WTC11 (cell line): Measurements from ENCODE around the gene ARHGDIG. TPM values are rescaled to one million over a fixed set of nuclear protein-coding genes. Genes with fewer than 3 reads are reported as not detected.
A peak's percentile ranks its signal among the peaks of the same experiment; 100 is the strongest.

Experiments used
- ATAC-seq: fragments of 200-7000 bp; cut with Tn5 transposase; 2 replicates; pipeline ENCODE4 v1.10.0; 2021; ENCODE audit warnings: mild to moderate bottlenecking, moderate library complexity
- CTCF ChIA-PET: fragments of 300-600 bp; sonication (Branson Sonifier 250); formaldehyde crosslinking; loops from one replicate; lab custom pipeline; 2021; ENCODE audit warnings: antibody characterized with exemption; lab: Charles Lee
- POLR2A ChIA-PET: fragments of 350-600 bp; sonication (Branson Sonifier 250); formaldehyde crosslinking; loops from one replicate; lab custom pipeline; 2021; ENCODE audit warnings: antibody characterized with exemption; lab: Charles Lee
- DNase-seq: peaks from one replicate; pipeline ENCODE4 v3.0.0; 2021; ENCODE audit warnings: low spot score
- H3K27ac Mint-ChIP-seq: 2 replicates; pipeline ENCODE4 v1.8.0; 2021; ENCODE audit warnings: mixed read lengths
- H3K27me3 Mint-ChIP-seq: 2 replicates; pipeline ENCODE4 v1.8.0; 2021; ENCODE audit warnings: low read depth, mild to moderate bottlenecking, moderate library complexity, mixed read lengths
- H3K36me3 Mint-ChIP-seq: 2 replicates; pipeline ENCODE4 v1.8.0; 2021; ENCODE audit warnings: mixed read lengths
- H3K4me1 Mint-ChIP-seq: 2 replicates; pipeline ENCODE4 v1.8.0; 2022; ENCODE audit warnings: mixed read lengths
- H3K4me3 Mint-ChIP-seq: 2 replicates; pipeline ENCODE4 v1.8.0; 2021; ENCODE audit warnings: mild to moderate bottlenecking, moderate library complexity, mixed read lengths
- H3K9me3 Mint-ChIP-seq: 2 replicates; pipeline ENCODE4 v1.8.0; 2021; ENCODE audit warnings: mixed read lengths
- CBFB ChIP-seq: sonication (generic); formaldehyde crosslinking; IDR thresholded peaks from 2 replicates; pipeline ENCODE4 v1.8.1; 2022; ENCODE audit warnings: mild to moderate bottlenecking, low read depth, missing genetic modification reagents
- ETV6 ChIP-seq: sonication (generic); formaldehyde crosslinking; IDR thresholded peaks from 2 replicates; pipeline ENCODE4 v1.8.1; 2022; ENCODE audit warnings: mild to moderate bottlenecking, missing genetic modification reagents
- JUN ChIP-seq: sonication (generic); formaldehyde crosslinking; IDR thresholded peaks from 2 replicates; pipeline ENCODE4 v1.8.0; 2023; ENCODE audit warnings: mild to moderate bottlenecking, missing genetic modification reagents
- NFYB ChIP-seq: sonication (generic); formaldehyde crosslinking; conservative IDR thresholded peaks from 2 replicates; pipeline ENCODE4 v1.8.0; 2022; ENCODE audit warnings: low read depth, missing genetic modification reagents
- SP1 ChIP-seq: sonication (generic); formaldehyde crosslinking; conservative IDR thresholded peaks from 2 replicates; pipeline ENCODE4 v1.8.1; 2022; ENCODE audit warnings: missing genetic modification reagents
- TCF7 ChIP-seq: sonication (generic); formaldehyde crosslinking; IDR thresholded peaks from 2 replicates; pipeline ENCODE4 v1.8.0; 2022; ENCODE audit warnings: mild to moderate bottlenecking, low read depth, missing genetic modification reagents, moderate library complexity
- ZNF138 ChIP-seq: sonication (generic); formaldehyde crosslinking; conservative IDR thresholded peaks from 2 replicates; pipeline ENCODE4 v1.8.1; 2022; ENCODE audit warnings: mild to moderate bottlenecking, moderate library complexity, missing genetic modification reagents
- ZNF263 ChIP-seq: sonication (generic); formaldehyde crosslinking; IDR thresholded peaks from 2 replicates; pipeline ENCODE4 v1.8.1; 2022; ENCODE audit warnings: low read depth, mild to moderate bottlenecking, moderate library complexity, missing genetic modification reagents
- ZNF396 ChIP-seq: fragments of 250-450 bp; sonication (Bioruptor Pico); IDR thresholded peaks from 2 replicates; pipeline ENCODE4 v1.8.0; 2021; ENCODE audit warnings: mild to moderate bottlenecking, moderate library complexity, borderline replicate concordance
- ZNF423 ChIP-seq: fragments of 250-450 bp; sonication (Bioruptor Pico); IDR thresholded peaks from 2 replicates; pipeline ENCODE4 v2.1.2; 2022; ENCODE audit warnings: mild to moderate bottlenecking, moderate library complexity
- total RNA-seq: library from RNA; stranded (reverse); gene quantifications from 3 replicates; pipeline ENCODE4 v1.2.3, GENCODE V29; 2021
- TF ChIP-seq, protein P1 (sequence below): sonication (generic); formaldehyde crosslinking; IDR thresholded peaks from 2 replicates; pipeline ENCODE4 v1.8.0; 2022; ENCODE audit warnings: mild to moderate bottlenecking, missing genetic modification reagents
- TF ChIP-seq, protein P2 (sequence below): sonication (generic); formaldehyde crosslinking; IDR thresholded peaks from 2 replicates; pipeline ENCODE4 v1.8.0; 2023; ENCODE audit warnings: missing genetic modification reagents, mild to moderate bottlenecking, borderline replicate concordance
- TF ChIP-seq, protein P3 (sequence below): sonication (generic); formaldehyde crosslinking; IDR thresholded peaks from 2 replicates; pipeline ENCODE4 v1.8.1; 2023; ENCODE audit warnings: mild to moderate bottlenecking, missing genetic modification reagents, moderate library complexity
- TF ChIP-seq, protein P4 (sequence below): fragments of 250-450 bp; sonication (Bioruptor Pico); IDR thresholded peaks from 2 replicates; pipeline ENCODE4 v1.9.0; 2021; ENCODE audit warnings: mild to moderate bottlenecking, borderline replicate concordance
- TF ChIP-seq, protein P5 (sequence below): sonication (generic); formaldehyde crosslinking; IDR thresholded peaks from 2 replicates; pipeline ENCODE4 v1.8.1; 2022; ENCODE audit warnings: mild to moderate bottlenecking, missing genetic modification reagents, moderate library complexity, borderline replicate concordance
- TF ChIP-seq, protein P6 (sequence below): fragments of 200-600 bp; IDR thresholded peaks from 2 replicates; pipeline ENCODE4 v1.8.0; 2022; ENCODE audit warnings: antibody characterized with exemption

The ARHGDIG gene
- total RNA-seq, 1 experiment from 2014 or later, result 4.0 TPM

DNA sequence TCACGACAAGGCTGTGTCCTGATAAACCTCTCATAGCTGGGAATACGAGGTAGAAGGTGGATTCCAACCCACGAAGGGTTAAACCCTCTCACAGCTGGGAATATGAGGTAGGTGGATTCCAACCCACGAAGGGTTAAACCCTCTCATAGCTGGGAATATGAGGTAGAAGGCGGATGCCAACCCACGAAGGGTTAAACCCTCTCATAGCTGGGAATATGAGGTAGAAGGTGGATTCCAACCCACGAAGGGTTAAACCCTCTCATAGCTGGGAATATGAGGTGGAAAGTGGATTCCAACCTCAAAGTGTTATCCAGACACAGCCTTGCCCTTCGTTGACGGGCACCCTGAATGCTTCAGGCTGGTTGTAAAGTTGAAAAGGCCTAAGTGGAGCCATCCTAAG, 41.1 kb downstream of the ARHGDIG start:
- ATAC-seq (no peak), DNase-seq (no peak)
- Mint-ChIP-seq H3K9me3 (no peaks in the 10 kb centered on the region), H3K36me3 (peaks cover 4% of the 10 kb centered on the region; the same call in 1 of the 2 replicates), H3K27ac (peak overlapping the region; percentile 83; the same call in 1 of the 2 replicates), H3K27me3 (no peaks in the 10 kb centered on the region), H3K4me3 (no peak overlapping the region), H3K4me1 (peaks cover 30% of the 10 kb centered on the region)
- no peak for TF ChIP-seq ZNF423
- TF ChIP-seq ETV6, result no peak
- TF ChIP-seq, protein P1, sequence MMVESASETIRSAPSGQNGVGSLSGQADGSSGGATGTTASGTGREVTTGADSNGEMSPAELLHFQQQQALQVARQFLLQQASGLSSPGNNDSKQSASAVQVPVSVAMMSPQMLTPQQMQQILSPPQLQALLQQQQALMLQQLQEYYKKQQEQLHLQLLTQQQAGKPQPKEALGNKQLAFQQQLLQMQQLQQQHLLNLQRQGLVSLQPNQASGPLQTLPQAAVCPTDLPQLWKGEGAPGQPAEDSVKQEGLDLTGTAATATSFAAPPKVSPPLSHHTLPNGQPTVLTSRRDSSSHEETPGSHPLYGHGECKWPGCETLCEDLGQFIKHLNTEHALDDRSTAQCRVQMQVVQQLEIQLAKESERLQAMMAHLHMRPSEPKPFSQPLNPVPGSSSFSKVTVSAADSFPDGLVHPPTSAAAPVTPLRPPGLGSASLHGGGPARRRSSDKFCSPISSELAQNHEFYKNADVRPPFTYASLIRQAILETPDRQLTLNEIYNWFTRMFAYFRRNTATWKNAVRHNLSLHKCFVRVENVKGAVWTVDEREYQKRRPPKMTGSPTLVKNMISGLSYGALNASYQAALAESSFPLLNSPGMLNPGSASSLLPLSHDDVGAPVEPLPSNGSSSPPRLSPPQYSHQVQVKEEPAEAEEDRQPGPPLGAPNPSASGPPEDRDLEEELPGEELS (CRISPR knock-in tag), result no peak
- CTCF ChIA-PET, result interaction anchor here (0.7 to 1.4 kb wide), 4 partner anchors 10 to 214 kb away, joined by 3 to 4 read pairs (median 3); no protein-coding TSS in a partner anchor
- POLR2A ChIA-PET, result interaction anchor here (0.5 to 0.6 kb wide), 2 partner anchors 18 to 215 kb away, joined by 3 to 4 read pairs; no protein-coding TSS in a partner anchor

DNA sequence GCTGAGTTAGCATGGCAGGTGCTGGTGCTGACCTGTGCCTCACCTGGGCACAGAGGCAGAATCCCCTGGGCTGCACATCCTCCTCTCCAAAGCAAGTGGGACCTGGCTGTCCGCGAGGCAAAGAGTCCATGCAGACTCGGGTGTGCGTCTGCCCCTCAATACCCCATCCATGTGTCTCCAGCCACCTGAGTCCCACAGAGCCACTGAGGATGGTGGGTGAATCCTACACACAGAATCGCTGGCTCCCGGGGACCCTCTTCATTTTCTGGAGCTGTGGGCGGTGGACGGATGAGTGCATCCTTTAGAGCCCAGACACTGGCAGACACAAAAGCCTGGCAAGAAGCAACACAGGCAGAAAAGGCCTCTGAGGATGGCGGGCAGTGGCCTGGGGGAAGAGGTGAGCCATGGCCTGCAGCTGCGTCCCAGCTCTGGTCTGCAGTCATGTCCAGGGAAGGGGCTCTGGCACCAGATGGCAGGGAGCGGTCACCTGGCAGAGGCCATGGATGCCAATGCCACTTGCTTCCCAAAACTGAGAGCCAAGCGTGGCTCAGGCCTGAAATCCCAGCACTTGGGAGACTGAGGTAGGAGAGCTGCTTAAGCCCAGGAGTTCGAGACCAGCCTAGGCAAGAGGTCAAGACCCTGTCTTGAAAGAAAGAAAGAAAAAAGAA, 42.2 kb downstream of the ARHGDIG start:
- DNase-seq (no peak), ATAC-seq (no peak)
- H3K27ac Mint-ChIP-seq, result peak overlapping the region; percentile 94
- peaks cover 4% of the 10 kb centered on the region; the same call in 1 of the 2 replicates for H3K36me3 Mint-ChIP-seq
- no peak overlapping the region for H3K4me3 Mint-ChIP-seq
- ChIA-PET POLR2A (interaction anchor here (0.6 kb wide), 2 partner anchors 9 to 189 kb away, joined by 3 to 4 read pairs; no protein-coding TSS in a partner anchor), CTCF (interaction anchor here (0.8 kb wide), 1 partner anchor 30 kb away, joined by 3 read pairs; the partner anchor contains the start of gene AXIN1)
- H3K27me3 Mint-ChIP-seq, result no peaks in the 10 kb centered on the region
- peaks cover 30% of the 10 kb centered on the region for H3K4me1 Mint-ChIP-seq
- no peaks in the 10 kb centered on the region for H3K9me3 Mint-ChIP-seq
- TF ChIP-seq ZNF396 (no peak), ZNF263 (CRISPR knock-in tag) (no peak), NFYB (no peak), JUN (CRISPR knock-in tag) (no peak), TCF7 (CRISPR knock-in tag) (no peak), ZNF138 (CRISPR knock-in tag) (no peak), CBFB (CRISPR knock-in tag) (no peak), SP1 (CRISPR knock-in tag) (no peak)
- TF ChIP-seq, protein P2, sequence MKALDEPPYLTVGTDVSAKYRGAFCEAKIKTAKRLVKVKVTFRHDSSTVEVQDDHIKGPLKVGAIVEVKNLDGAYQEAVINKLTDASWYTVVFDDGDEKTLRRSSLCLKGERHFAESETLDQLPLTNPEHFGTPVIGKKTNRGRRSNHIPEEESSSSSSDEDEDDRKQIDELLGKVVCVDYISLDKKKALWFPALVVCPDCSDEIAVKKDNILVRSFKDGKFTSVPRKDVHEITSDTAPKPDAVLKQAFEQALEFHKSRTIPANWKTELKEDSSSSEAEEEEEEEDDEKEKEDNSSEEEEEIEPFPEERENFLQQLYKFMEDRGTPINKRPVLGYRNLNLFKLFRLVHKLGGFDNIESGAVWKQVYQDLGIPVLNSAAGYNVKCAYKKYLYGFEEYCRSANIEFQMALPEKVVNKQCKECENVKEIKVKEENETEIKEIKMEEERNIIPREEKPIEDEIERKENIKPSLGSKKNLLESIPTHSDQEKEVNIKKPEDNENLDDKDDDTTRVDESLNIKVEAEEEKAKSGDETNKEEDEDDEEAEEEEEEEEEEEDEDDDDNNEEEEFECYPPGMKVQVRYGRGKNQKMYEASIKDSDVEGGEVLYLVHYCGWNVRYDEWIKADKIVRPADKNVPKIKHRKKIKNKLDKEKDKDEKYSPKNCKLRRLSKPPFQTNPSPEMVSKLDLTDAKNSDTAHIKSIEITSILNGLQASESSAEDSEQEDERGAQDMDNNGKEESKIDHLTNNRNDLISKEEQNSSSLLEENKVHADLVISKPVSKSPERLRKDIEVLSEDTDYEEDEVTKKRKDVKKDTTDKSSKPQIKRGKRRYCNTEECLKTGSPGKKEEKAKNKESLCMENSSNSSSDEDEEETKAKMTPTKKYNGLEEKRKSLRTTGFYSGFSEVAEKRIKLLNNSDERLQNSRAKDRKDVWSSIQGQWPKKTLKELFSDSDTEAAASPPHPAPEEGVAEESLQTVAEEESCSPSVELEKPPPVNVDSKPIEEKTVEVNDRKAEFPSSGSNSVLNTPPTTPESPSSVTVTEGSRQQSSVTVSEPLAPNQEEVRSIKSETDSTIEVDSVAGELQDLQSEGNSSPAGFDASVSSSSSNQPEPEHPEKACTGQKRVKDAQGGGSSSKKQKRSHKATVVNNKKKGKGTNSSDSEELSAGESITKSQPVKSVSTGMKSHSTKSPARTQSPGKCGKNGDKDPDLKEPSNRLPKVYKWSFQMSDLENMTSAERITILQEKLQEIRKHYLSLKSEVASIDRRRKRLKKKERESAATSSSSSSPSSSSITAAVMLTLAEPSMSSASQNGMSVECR (CRISPR knock-in tag), result no peak
- TF ChIP-seq, protein P3, sequence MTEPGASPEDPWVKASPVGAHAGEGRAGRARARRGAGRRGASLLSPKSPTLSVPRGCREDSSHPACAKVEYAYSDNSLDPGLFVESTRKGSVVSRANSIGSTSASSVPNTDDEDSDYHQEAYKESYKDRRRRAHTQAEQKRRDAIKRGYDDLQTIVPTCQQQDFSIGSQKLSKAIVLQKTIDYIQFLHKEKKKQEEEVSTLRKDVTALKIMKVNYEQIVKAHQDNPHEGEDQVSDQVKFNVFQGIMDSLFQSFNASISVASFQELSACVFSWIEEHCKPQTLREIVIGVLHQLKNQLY (CRISPR knock-in tag), result no peak
- TF ChIP-seq, protein P4, sequence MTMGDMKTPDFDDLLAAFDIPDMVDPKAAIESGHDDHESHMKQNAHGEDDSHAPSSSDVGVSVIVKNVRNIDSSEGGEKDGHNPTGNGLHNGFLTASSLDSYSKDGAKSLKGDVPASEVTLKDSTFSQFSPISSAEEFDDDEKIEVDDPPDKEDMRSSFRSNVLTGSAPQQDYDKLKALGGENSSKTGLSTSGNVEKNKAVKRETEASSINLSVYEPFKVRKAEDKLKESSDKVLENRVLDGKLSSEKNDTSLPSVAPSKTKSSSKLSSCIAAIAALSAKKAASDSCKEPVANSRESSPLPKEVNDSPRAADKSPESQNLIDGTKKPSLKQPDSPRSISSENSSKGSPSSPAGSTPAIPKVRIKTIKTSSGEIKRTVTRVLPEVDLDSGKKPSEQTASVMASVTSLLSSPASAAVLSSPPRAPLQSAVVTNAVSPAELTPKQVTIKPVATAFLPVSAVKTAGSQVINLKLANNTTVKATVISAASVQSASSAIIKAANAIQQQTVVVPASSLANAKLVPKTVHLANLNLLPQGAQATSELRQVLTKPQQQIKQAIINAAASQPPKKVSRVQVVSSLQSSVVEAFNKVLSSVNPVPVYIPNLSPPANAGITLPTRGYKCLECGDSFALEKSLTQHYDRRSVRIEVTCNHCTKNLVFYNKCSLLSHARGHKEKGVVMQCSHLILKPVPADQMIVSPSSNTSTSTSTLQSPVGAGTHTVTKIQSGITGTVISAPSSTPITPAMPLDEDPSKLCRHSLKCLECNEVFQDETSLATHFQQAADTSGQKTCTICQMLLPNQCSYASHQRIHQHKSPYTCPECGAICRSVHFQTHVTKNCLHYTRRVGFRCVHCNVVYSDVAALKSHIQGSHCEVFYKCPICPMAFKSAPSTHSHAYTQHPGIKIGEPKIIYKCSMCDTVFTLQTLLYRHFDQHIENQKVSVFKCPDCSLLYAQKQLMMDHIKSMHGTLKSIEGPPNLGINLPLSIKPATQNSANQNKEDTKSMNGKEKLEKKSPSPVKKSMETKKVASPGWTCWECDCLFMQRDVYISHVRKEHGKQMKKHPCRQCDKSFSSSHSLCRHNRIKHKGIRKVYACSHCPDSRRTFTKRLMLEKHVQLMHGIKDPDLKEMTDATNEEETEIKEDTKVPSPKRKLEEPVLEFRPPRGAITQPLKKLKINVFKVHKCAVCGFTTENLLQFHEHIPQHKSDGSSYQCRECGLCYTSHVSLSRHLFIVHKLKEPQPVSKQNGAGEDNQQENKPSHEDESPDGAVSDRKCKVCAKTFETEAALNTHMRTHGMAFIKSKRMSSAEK (CRISPR knock-in tag), result no peak
- TF ChIP-seq, protein P5, sequence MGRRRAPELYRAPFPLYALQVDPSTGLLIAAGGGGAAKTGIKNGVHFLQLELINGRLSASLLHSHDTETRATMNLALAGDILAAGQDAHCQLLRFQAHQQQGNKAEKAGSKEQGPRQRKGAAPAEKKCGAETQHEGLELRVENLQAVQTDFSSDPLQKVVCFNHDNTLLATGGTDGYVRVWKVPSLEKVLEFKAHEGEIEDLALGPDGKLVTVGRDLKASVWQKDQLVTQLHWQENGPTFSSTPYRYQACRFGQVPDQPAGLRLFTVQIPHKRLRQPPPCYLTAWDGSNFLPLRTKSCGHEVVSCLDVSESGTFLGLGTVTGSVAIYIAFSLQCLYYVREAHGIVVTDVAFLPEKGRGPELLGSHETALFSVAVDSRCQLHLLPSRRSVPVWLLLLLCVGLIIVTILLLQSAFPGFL, result no peak
- TF ChIP-seq, protein P6, sequence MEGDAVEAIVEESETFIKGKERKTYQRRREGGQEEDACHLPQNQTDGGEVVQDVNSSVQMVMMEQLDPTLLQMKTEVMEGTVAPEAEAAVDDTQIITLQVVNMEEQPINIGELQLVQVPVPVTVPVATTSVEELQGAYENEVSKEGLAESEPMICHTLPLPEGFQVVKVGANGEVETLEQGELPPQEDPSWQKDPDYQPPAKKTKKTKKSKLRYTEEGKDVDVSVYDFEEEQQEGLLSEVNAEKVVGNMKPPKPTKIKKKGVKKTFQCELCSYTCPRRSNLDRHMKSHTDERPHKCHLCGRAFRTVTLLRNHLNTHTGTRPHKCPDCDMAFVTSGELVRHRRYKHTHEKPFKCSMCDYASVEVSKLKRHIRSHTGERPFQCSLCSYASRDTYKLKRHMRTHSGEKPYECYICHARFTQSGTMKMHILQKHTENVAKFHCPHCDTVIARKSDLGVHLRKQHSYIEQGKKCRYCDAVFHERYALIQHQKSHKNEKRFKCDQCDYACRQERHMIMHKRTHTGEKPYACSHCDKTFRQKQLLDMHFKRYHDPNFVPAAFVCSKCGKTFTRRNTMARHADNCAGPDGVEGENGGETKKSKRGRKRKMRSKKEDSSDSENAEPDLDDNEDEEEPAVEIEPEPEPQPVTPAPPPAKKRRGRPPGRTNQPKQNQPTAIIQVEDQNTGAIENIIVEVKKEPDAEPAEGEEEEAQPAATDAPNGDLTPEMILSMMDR, result no peak
